Neural cell (in vitro differentiated cells): Measurements from ENCODE around the gene PAPPA2. TPM values are rescaled to one million over a fixed set of nuclear protein-coding genes. Genes with fewer than 3 reads are reported as not detected.

Experiments
- H2AFZ ChIP-seq: fragments of 200-600, 300-800 bp; sonication (generic), shearing (Covaris generic); 2 replicates; pipeline ENCODE4 v1.6.0; 2014; ENCODE audit warnings: low read depth, mild to moderate bottlenecking, antibody characterized with exemption, low read length, moderate library complexity
- H3F3A ChIP-seq: fragments of 200-600 bp; shearing (Covaris generic); 2 replicates; pipeline ENCODE4 v1.6.1; 2016; ENCODE audit warnings: mild to moderate bottlenecking, moderate library complexity, mixed read lengths, antibody characterized with exemption, low read length; ENCODE audit not compliant: insufficient read depth, poor library complexity, severe bottlenecking
- H3K27ac ChIP-seq: fragments of 200-600, 300-800 bp; sonication (generic), shearing (Covaris generic); 2 replicates; pipeline ENCODE4 v1.5.1; 2014; ENCODE audit warnings: mild to moderate bottlenecking, low read length, moderate library complexity
- H3K27me3 ChIP-seq: fragments of 300-800, 200-600 bp; sonication (generic), shearing (Covaris generic); 2 replicates; pipeline ENCODE4 v1.6.0; 2014; ENCODE audit warnings: mild to moderate bottlenecking, low read depth, low read length, moderate library complexity; ENCODE audit not compliant: insufficient read depth
- H3K36me3 ChIP-seq: fragments of 300-800, 200-600 bp; sonication (generic), shearing (Covaris generic); 2 replicates; pipeline ENCODE4 v1.5.1; 2014; ENCODE audit warnings: mild to moderate bottlenecking, antibody characterized with exemption, low read length, moderate library complexity; ENCODE audit not compliant: insufficient read depth
- H3K4me2 ChIP-seq: fragments of 300-800, 200-600 bp; sonication (generic), shearing (Covaris generic); 2 replicates; pipeline ENCODE4 v1.6.0; 2014; ENCODE audit warnings: mild to moderate bottlenecking, low read length
- H3K4me3 ChIP-seq: fragments of 300-800, 200-600 bp; sonication (generic), shearing (Covaris generic); 2 replicates; pipeline ENCODE4 v1.5.1; 2014; ENCODE audit warnings: mild to moderate bottlenecking, low read length, moderate library complexity
- H3K79me2 ChIP-seq: fragments of 200-600 bp; shearing (Covaris generic); replicated peaks from 2 replicates; pipeline ENCODE4 v1.6.0; 2014; ENCODE audit warnings: mild to moderate bottlenecking, low read length, moderate library complexity; ENCODE audit not compliant: insufficient read depth
- H3K9ac ChIP-seq: fragments of 300-800, 200-600 bp; sonication (generic), shearing (Covaris generic); 2 replicates; pipeline ENCODE4 v1.6.1; 2016; ENCODE audit warnings: mild to moderate bottlenecking, low read length, mixed read lengths
- H3K9me2 ChIP-seq: fragments of 200-600 bp; shearing (Covaris generic); 2 replicates; pipeline ENCODE4 v1.6.1; 2016; ENCODE audit warnings: mild to moderate bottlenecking, low read length, mixed read lengths; ENCODE audit not compliant: insufficient read depth
- H3K9me3 ChIP-seq: fragments of 200-600, 300-800 bp; sonication (generic), shearing (Covaris generic); 2 replicates; pipeline ENCODE4 v1.6.1; 2016; ENCODE audit warnings: mild to moderate bottlenecking, mixed run types, low read length, moderate library complexity, mixed read lengths
- H4K20me1 ChIP-seq: fragments of 200-600 bp; shearing (Covaris generic); 2 replicates; pipeline ENCODE4 v1.6.1; 2016; ENCODE audit warnings: mild to moderate bottlenecking, mixed run types; ENCODE audit not compliant: insufficient read depth
- CTCF ChIP-seq: fragments of 450-650 bp; IDR thresholded peaks from 2 replicates; pipeline ENCODE4 v1.5.1; 2014; ENCODE audit warnings: antibody characterized with exemption, mild to moderate bottlenecking, moderate library complexity; ENCODE audit not compliant: poor library complexity, severe bottlenecking
- EP300 ChIP-seq: fragments of 450-650 bp; conservative IDR thresholded peaks from 2 replicates; pipeline ENCODE4 v1.6.1; 2014; ENCODE audit warnings: antibody characterized with exemption, mild to moderate bottlenecking, moderate library complexity; ENCODE audit not compliant: poor library complexity, severe bottlenecking
- EZH2 ChIP-seq: fragments of 200-600, 300-800 bp; shearing (Covaris generic), sonication (generic); IDR thresholded peaks from 2 replicates; pipeline ENCODE4 v1.6.1; 2014; ENCODE audit warnings: antibody characterized with exemption, low read length, borderline replicate concordance, mild to moderate bottlenecking; ENCODE audit not compliant: insufficient read depth, poor library complexity, severe bottlenecking
- MXI1 ChIP-seq: fragments of 450-650 bp; conservative IDR thresholded peaks from 2 replicates; pipeline ENCODE4 v1.6.1; 2014; ENCODE audit warnings: antibody characterized with exemption, mild to moderate bottlenecking; ENCODE audit not compliant: poor library complexity, severe bottlenecking
- POLR2AphosphoS5 ChIP-seq: IDR thresholded peaks from 2 replicates; pipeline ENCODE4 v1.6.1; 2012
- RAD21 ChIP-seq: fragments of 450-650 bp; conservative IDR thresholded peaks from 2 replicates; pipeline ENCODE4 v1.6.1; 2014; ENCODE audit warnings: antibody characterized with exemption, mild to moderate bottlenecking, moderate library complexity
- SMC3 ChIP-seq: fragments of 450-650 bp; conservative IDR thresholded peaks from 2 replicates; pipeline ENCODE4 v1.6.1; 2014; ENCODE audit warnings: antibody characterized with exemption, mild to moderate bottlenecking, moderate library complexity; ENCODE audit not compliant: poor library complexity
- TAF1 ChIP-seq: IDR thresholded peaks from 2 replicates; pipeline ENCODE4 v1.6.1; 2012; ENCODE audit warnings: low read depth
- polyA plus RNA-seq: library from polyadenylated mRNA; depleted of rRNA; stranded (reverse); fragments of >200 nt; gene quantifications from 2 replicates; pipeline ENCODE4 v1.2.3, GENCODE V29; 2014
- TF ChIP-seq, protein P1 (sequence below): IDR thresholded peaks from 2 replicates; pipeline ENCODE4 v1.6.1; 2012; ENCODE audit warnings: borderline replicate concordance

The PAPPA2 gene
- polyA plus RNA-seq, 1 donor from 2014 or later = 0.59 TPM

DNA sequence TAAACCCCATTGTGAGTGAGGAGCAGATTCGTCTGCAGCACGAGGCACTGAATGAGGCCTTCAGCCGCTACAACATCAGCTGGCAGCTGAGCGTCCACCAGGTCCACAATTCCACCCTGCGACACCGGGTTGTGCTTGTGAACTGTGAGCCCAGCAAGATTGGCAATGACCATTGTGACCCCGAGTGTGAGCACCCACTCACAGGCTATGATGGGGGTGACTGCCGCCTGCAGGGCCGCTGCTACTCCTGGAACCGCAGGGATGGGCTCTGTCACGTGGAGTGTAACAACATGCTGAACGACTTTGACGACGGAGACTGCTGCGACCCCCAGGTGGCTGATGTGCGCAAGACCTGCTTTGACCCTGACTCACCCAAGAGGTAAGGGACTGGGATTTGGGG lies 132.2 kb downstream of the PAPPA2 start:
- H3F3A ChIP-seq = no peaks in the 10 kb centered on the region
- H2AFZ ChIP-seq = no peak overlapping the region
- no peaks in the 10 kb centered on the region for H3K79me2 ChIP-seq

GRCh38 chr1:176601348-176601747 lies 138.4 kb downstream of the PAPPA2 start:
- no peak overlapping the region for H3K4me3 ChIP-seq
- TF ChIP-seq POLR2AphosphoS5 (no peak), EP300 (no peak), TAF1 (no peak)

More for the DNA sequence above, 132.2 kb downstream of the PAPPA2 start:
- Histone ChIP-seq H3K4me3 (no peak overlapping the region), H3K27me3 (no peaks in the 10 kb centered on the region), H3K36me3 (no peaks in the 10 kb centered on the region), H3K9ac (no peak overlapping the region), H3K4me2 (no peak overlapping the region), H3K9me2 (no peaks in the 10 kb centered on the region), H3K27ac (no peak overlapping the region), H4K20me1 (no peaks in the 10 kb centered on the region), H3K9me3 (no peaks in the 10 kb centered on the region)
- no peak for TF ChIP-seq SMC3
- no peak for TF ChIP-seq RAD21
- TF ChIP-seq EZH2 = no peak
- TF ChIP-seq, protein P1, sequence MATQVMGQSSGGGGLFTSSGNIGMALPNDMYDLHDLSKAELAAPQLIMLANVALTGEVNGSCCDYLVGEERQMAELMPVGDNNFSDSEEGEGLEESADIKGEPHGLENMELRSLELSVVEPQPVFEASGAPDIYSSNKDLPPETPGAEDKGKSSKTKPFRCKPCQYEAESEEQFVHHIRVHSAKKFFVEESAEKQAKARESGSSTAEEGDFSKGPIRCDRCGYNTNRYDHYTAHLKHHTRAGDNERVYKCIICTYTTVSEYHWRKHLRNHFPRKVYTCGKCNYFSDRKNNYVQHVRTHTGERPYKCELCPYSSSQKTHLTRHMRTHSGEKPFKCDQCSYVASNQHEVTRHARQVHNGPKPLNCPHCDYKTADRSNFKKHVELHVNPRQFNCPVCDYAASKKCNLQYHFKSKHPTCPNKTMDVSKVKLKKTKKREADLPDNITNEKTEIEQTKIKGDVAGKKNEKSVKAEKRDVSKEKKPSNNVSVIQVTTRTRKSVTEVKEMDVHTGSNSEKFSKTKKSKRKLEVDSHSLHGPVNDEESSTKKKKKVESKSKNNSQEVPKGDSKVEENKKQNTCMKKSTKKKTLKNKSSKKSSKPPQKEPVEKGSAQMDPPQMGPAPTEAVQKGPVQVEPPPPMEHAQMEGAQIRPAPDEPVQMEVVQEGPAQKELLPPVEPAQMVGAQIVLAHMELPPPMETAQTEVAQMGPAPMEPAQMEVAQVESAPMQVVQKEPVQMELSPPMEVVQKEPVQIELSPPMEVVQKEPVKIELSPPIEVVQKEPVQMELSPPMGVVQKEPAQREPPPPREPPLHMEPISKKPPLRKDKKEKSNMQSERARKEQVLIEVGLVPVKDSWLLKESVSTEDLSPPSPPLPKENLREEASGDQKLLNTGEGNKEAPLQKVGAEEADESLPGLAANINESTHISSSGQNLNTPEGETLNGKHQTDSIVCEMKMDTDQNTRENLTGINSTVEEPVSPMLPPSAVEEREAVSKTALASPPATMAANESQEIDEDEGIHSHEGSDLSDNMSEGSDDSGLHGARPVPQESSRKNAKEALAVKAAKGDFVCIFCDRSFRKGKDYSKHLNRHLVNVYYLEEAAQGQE = no peak
- no peak for TF ChIP-seq POLR2AphosphoS5
- no peak for TF ChIP-seq TAF1
- no peak for TF ChIP-seq CTCF
- TF ChIP-seq MXI1 = no peak
- TF ChIP-seq EP300 = no peak

More at GRCh38 chr1:176601348-176601747, 138.4 kb downstream of the PAPPA2 start:
- H3K27ac ChIP-seq = no peak overlapping the region
- no peak overlapping the region for H3K4me2 ChIP-seq
- no peaks in the 10 kb centered on the region for H3K9me3 ChIP-seq
- H4K20me1 ChIP-seq = no peaks in the 10 kb centered on the region
- H3K27me3 ChIP-seq = no peaks in the 10 kb centered on the region
- H3K79me2 ChIP-seq = no peaks in the 10 kb centered on the region
- no peaks in the 10 kb centered on the region for H3K36me3 ChIP-seq
- H2AFZ ChIP-seq = no peak overlapping the region
- H3K9me2 ChIP-seq = no peaks in the 10 kb centered on the region
- no peaks in the 10 kb centered on the region for H3F3A ChIP-seq
- H3K9ac ChIP-seq = no peak overlapping the region
